Measurements from ENCODE around the gene C6orf52.

C6orf52 gene

DNA sequence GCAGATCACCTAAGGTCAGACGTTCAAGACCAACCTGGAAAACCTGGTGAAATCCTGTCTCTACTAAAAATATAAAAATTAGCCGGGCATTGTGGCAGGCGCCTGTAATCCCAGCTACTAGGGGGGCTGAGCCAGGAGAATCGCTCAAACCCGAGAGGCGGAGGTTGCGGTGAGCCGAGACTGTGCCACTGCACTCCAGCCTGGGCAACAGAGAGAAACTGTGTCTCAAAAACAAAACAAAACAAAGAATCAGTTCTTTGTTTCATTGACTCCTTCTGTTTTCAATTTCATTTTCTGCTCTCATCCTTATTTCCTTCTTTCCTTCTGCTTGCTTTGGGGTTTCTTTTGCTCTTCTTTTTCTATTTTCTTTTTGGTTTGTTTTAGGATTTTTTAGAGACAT lies 19.5 kb upstream of the C6orf52 start:
- Histone ChIP-seq H3K9me3 (ENCODE audit: control insufficient read depth in 2 of 2, low read length in 2 of 2) (no peaks in the 10 kb centered on the region), H3K4me3 (ENCODE audit: low read length in 2 of 2) (no peak overlapping the region), H3K9ac (ENCODE audit: low read depth in 1 of 2, low read length in 2 of 2) (no peak overlapping the region), H3K27ac (ENCODE audit: low read depth in 2 of 2, low read length in 2 of 2) (no peak overlapping the region), H3K36me3 (ENCODE audit: control insufficient read depth in 2 of 2, insufficient read depth in 2 of 2, low read length in 2 of 2) (peaks cover 0 to 8% of the 10 kb centered on the region in 2 donors), H3K27me3 (ENCODE audit: control insufficient read depth in 2 of 2, insufficient read depth in 2 of 2, low read length in 2 of 2) (no peaks in the 10 kb centered on the region), H3K4me1 (ENCODE audit: control insufficient read depth in 2 of 2, insufficient read depth in 2 of 2, low read length in 2 of 2) (no peaks in the 10 kb centered on the region)

DNA sequence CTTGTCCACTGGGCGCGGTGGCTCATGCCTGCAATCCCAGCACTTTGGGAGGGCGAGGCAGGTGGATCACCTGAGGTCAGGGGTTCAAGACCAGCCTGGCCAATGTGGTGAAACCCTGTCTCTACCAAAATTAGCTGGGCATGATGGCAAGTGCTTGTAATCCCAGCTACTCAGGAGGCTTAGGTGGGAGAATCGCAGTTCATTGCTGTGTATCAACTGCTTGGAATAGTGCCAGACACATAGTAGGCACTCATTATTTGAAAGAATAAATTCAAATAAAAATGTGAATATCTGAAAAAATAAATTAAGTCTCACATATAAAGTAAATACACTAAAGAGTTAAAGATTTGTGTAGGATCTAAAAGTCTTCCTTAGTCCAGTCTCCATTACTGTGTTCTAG lies 2.2 kb upstream of the C6orf52 start:
- no peak overlapping the region for H3K4me3 ChIP-seq (ENCODE audit: low read length in 2 of 2)
- H3K4me1 ChIP-seq (ENCODE audit: control insufficient read depth in 2 of 2, insufficient read depth in 2 of 2, low read length in 2 of 2): peaks cover 12 to 13% of the 10 kb centered on the region in 2 donors
- no peak overlapping the region for H3K9ac ChIP-seq (ENCODE audit: low read depth in 1 of 2, low read length in 2 of 2)
- H3K27me3 ChIP-seq (ENCODE audit: control insufficient read depth in 2 of 2, insufficient read depth in 2 of 2, low read length in 2 of 2): no peaks in the 10 kb centered on the region
- H3K27ac ChIP-seq (ENCODE audit: low read depth in 2 of 2, low read length in 2 of 2): no peak overlapping the region
- H3K36me3 ChIP-seq (ENCODE audit: control insufficient read depth in 2 of 2, insufficient read depth in 2 of 2, low read length in 2 of 2): peaks cover 12 to 20% of the 10 kb centered on the region in 2 donors
- no peaks in the 10 kb centered on the region for H3K9me3 ChIP-seq (ENCODE audit: control insufficient read depth in 2 of 2, low read length in 2 of 2)

DNA sequence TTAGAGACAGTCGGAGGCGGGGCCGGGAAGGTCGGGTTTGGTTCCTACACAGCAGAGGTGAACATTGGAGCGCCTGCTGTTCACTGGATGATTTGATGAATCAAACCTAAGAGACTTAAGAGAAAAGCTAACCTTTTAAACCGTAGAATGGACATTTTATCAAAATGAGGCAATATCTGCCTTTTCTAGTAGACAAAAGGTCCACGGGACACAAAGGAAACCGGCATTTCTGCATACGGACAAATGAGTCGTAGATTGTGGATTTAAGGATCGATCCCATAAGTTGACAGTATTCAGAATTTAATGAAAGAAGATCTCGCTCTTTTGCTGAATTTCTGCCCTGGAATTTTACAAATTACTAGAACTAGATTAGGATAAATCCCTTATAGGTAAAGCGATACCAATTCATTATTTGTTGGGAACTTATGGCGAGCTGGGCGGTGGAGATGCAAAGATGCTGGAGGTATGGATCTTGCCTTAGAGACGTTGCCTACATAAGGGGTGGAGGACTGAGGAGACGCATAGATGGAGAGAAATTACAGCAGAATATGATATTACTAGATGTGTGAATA lies 756 bp upstream of the C6orf52 start:
- peak overlapping the region; percentile 94 to 100 for H3K4me3 ChIP-seq (ENCODE audit: low read length in 2 of 2)
- H3K9me3 ChIP-seq (ENCODE audit: control insufficient read depth in 2 of 2, low read length in 2 of 2): no peaks in the 10 kb centered on the region
- peaks cover 10 to 17% of the 10 kb centered on the region in 2 donors for H3K36me3 ChIP-seq (ENCODE audit: control insufficient read depth in 2 of 2, insufficient read depth in 2 of 2, low read length in 2 of 2)
- peaks cover 12 to 13% of the 10 kb centered on the region in 2 donors for H3K4me1 ChIP-seq (ENCODE audit: control insufficient read depth in 2 of 2, insufficient read depth in 2 of 2, low read length in 2 of 2)
- H3K9ac ChIP-seq (ENCODE audit: low read depth in 1 of 2, low read length in 2 of 2): peak overlapping the region; percentile 90 to 96
- peak overlapping the region; percentile 94 to 97 for H3K27ac ChIP-seq (ENCODE audit: low read depth in 2 of 2, low read length in 2 of 2)
- no peaks in the 10 kb centered on the region for H3K27me3 ChIP-seq (ENCODE audit: control insufficient read depth in 2 of 2, insufficient read depth in 2 of 2, low read length in 2 of 2)

DNA sequence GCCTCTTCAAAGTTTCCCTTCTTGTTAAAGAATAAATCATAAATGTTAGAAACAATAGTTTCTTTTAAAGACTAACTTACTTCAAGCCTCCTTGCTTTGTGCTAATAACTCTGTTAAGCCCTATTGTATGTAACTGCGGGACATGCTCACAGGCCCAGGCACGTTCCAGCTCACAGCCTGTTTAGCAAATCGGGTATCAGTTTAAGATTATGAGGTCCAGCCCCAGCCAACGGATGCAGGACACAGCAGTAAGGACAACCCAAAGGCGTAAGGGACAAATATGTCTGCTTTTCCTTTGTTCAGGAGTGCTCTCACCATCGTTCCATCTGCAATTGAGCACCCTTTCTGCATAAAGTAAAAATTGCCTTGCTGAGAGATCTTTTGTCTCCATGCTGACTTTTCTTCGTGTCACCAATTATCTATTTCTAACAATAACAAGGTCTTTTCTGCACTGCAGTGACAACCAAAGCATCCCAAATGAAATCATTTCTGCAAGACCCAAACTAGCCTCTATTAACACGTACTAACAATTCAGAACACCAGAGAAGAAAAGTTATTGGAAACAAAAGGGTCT lies 1.4 kb downstream of the C6orf52 start:
- Histone ChIP-seq H3K4me3 (ENCODE audit: low read length in 2 of 2) (peak overlapping the region; percentile 94 to 100), H3K9ac (ENCODE audit: low read depth in 1 of 2, low read length in 2 of 2) (no peak overlapping the region), H3K9me3 (ENCODE audit: control insufficient read depth in 2 of 2, low read length in 2 of 2) (no peaks in the 10 kb centered on the region), H3K36me3 (ENCODE audit: control insufficient read depth in 2 of 2, insufficient read depth in 2 of 2, low read length in 2 of 2) (peaks cover 2 to 3% of the 10 kb centered on the region in 2 donors), H3K27ac (ENCODE audit: low read depth in 2 of 2, low read length in 2 of 2) (no peak overlapping the region), H3K4me1 (ENCODE audit: control insufficient read depth in 2 of 2, insufficient read depth in 2 of 2, low read length in 2 of 2) (peaks cover 12 to 13% of the 10 kb centered on the region in 2 donors), H3K27me3 (ENCODE audit: control insufficient read depth in 2 of 2, insufficient read depth in 2 of 2, low read length in 2 of 2) (no peaks in the 10 kb centered on the region)

DNA sequence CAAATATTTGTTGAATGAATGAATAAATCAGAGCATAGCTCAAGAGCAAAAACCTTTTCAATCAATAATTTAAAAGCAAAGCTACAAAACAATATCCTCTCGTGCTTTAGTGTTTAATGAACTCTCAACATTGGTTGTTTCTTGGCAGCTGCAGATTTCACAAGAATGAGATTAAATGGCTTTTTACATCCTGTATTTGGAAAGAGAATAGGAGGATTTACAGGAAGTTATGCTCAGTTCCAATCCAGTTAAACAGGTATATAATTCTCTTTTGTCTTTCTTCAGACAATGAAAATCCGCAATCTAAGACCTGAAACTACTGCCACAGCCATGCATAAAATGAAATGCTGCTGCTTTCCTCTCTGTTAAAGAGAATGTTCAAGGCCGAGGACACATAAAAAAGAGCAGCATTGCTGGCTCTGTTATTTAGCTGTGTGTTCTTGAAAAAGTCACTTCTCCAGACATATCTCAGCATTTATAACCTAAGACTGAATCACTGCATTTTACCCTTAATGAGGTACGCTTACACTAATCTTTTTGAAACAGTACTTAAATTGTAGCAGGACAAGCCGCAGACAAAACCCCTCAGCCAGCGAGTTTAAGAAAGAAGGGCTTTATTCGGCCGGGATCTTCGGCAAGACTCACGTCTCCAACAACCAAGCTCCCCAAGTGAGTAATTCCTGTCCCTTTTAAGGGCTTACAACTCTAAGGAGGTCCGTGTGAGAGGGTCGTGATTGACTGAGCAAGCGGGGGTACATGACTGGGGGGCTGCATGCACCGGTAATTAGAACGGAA lies 3.6 kb downstream of the C6orf52 start:
- Histone ChIP-seq H3K27ac (ENCODE audit: low read depth in 2 of 2, low read length in 2 of 2) (no peak overlapping the region), H3K27me3 (ENCODE audit: control insufficient read depth in 2 of 2, insufficient read depth in 2 of 2, low read length in 2 of 2) (no peaks in the 10 kb centered on the region), H3K36me3 (ENCODE audit: control insufficient read depth in 2 of 2, insufficient read depth in 2 of 2, low read length in 2 of 2) (no peaks in the 10 kb centered on the region), H3K4me1 (ENCODE audit: control insufficient read depth in 2 of 2, insufficient read depth in 2 of 2, low read length in 2 of 2) (peaks cover 6 to 9% of the 10 kb centered on the region in 2 donors), H3K9me3 (ENCODE audit: control insufficient read depth in 2 of 2, low read length in 2 of 2) (no peaks in the 10 kb centered on the region), H3K4me3 (ENCODE audit: low read length in 2 of 2) (no peak overlapping the region), H3K9ac (ENCODE audit: low read depth in 1 of 2, low read length in 2 of 2) (no peak overlapping the region)

DNA sequence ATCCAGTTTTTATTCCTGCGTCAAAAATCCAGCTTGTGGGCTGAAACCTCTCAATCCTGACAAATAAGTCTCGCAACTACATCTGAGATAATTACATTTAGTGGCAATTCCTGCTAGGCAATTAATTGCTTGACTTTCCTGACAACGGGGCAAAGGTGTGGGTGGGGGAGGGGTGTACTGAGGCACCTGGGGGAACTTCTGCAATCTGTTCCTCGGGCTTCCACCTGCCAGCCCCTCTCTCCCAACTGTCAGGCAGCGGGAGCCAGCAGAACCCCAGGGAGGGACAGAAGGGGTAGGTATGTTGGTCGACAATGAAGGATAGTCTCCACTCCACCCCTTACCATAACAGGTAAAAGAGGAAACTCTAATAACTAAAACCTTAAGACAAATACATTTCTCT lies 6.8 kb downstream of the C6orf52 start:
- H3K4me1 ChIP-seq (ENCODE audit: control insufficient read depth in 2 of 2, insufficient read depth in 2 of 2, low read length in 2 of 2): no peaks in the 10 kb centered on the region
- no peaks in the 10 kb centered on the region for H3K27me3 ChIP-seq (ENCODE audit: control insufficient read depth in 2 of 2, insufficient read depth in 2 of 2, low read length in 2 of 2)
- H3K9me3 ChIP-seq (ENCODE audit: control insufficient read depth in 2 of 2, low read length in 2 of 2): no peaks in the 10 kb centered on the region
- no peak overlapping the region for H3K27ac ChIP-seq (ENCODE audit: low read depth in 2 of 2, low read length in 2 of 2)
- H3K4me3 ChIP-seq (ENCODE audit: low read length in 2 of 2): no peak overlapping the region
- no peaks in the 10 kb centered on the region for H3K36me3 ChIP-seq (ENCODE audit: control insufficient read depth in 2 of 2, insufficient read depth in 2 of 2, low read length in 2 of 2)
- no peak overlapping the region for H3K9ac ChIP-seq (ENCODE audit: low read depth in 1 of 2, low read length in 2 of 2)

DNA sequence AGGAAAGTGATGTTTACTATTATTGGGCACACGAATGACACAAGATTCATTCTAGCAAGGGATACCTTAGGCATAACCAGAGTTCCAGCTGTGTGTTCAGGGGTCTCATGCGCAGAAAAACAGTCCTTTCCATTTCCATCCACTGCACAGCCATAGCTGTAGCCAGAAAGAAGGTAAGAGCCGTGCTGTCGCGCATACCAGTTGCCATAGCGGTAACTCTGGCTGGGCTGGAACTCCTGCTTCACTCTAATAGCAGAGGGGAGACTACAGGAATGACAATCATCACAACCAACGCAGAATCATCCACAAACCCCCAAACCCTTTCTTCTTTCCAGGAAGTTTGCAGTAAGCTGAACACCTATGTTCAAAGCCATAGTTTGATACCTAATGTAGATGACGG lies 7.5 kb downstream of the C6orf52 start:
- H3K36me3 ChIP-seq (ENCODE audit: control insufficient read depth in 2 of 2, insufficient read depth in 2 of 2, low read length in 2 of 2): no peaks in the 10 kb centered on the region
- H3K27me3 ChIP-seq (ENCODE audit: control insufficient read depth in 2 of 2, insufficient read depth in 2 of 2, low read length in 2 of 2): no peaks in the 10 kb centered on the region
- no peak overlapping the region for H3K27ac ChIP-seq (ENCODE audit: low read depth in 2 of 2, low read length in 2 of 2)
- H3K4me1 ChIP-seq (ENCODE audit: control insufficient read depth in 2 of 2, insufficient read depth in 2 of 2, low read length in 2 of 2): no peaks in the 10 kb centered on the region
- H3K4me3 ChIP-seq (ENCODE audit: low read length in 2 of 2): no peak overlapping the region
- no peak overlapping the region for H3K9ac ChIP-seq (ENCODE audit: low read depth in 1 of 2, low read length in 2 of 2)
- no peaks in the 10 kb centered on the region for H3K9me3 ChIP-seq (ENCODE audit: control insufficient read depth in 2 of 2, low read length in 2 of 2)

DNA sequence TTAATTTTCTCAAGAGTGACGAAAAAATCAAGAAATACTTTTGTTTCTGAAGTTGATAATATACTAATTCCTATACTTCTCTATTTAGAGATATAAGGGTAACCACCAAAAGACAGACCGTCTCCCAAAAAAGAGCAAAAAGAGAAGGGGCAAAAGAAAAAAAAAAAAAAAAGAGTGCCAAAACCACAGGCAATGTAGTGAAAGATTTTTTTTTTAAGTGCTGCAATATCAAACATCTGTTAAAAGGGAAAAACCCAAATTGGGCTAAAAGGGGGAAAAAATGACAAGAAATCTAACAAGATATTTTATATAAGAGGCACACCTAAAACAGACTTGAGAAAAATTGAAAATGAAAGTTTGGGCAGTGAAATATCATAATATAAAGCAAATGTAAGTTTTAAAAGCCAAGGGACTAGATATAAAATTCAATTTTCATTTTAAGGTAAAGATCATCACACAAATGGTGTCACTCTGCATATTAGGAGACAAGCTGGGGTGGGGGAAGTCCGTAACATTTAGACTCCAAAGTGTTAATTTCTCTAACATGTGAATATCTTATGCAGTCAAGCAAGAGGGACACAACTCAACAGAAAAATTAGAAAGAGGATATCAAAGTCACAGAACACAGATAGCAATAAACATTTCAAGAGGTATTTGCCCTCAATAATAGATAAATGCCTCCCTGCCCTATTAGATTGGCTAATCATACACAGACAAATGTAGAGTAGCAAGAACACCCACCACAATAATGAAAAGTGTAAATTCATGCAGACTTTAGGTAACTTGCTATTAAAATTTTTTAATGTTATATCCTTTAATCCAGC lies 9.1 kb downstream of the C6orf52 start:
- H3K36me3 ChIP-seq (ENCODE audit: control insufficient read depth in 2 of 2, insufficient read depth in 2 of 2, low read length in 2 of 2): no peaks in the 10 kb centered on the region
- no peak overlapping the region for H3K4me3 ChIP-seq (ENCODE audit: low read length in 2 of 2)
- no peaks in the 10 kb centered on the region for H3K4me1 ChIP-seq (ENCODE audit: control insufficient read depth in 2 of 2, insufficient read depth in 2 of 2, low read length in 2 of 2)
- no peaks in the 10 kb centered on the region for H3K9me3 ChIP-seq (ENCODE audit: control insufficient read depth in 2 of 2, low read length in 2 of 2)
- H3K27me3 ChIP-seq (ENCODE audit: control insufficient read depth in 2 of 2, insufficient read depth in 2 of 2, low read length in 2 of 2): no peaks in the 10 kb centered on the region
- no peak overlapping the region for H3K27ac ChIP-seq (ENCODE audit: low read depth in 2 of 2, low read length in 2 of 2)
- H3K9ac ChIP-seq (ENCODE audit: low read depth in 1 of 2, low read length in 2 of 2): no peak overlapping the region

DNA sequence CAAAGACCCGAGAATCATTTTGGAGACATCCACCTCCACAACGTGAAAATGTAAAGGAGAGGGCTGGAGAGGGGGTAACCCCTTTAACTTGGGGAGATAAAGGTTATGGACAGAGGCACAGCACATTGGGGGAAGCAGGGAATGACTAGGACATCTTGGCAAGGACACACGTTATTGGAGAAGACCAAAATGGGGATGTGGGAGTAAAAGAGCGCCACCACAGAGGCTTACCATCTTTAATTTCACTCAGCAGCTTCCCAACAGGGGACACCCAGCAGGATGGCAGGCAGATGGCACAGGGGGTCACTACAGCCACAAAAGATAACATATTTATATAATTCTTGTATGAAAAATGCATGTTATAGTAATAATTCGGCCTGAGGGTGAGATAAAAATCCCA lies 9.8 kb downstream of the C6orf52 start:
- H3K4me3 ChIP-seq (ENCODE audit: low read length in 2 of 2): no peak overlapping the region
- no peaks in the 10 kb centered on the region for H3K4me1 ChIP-seq (ENCODE audit: control insufficient read depth in 2 of 2, insufficient read depth in 2 of 2, low read length in 2 of 2)
- H3K9me3 ChIP-seq (ENCODE audit: control insufficient read depth in 2 of 2, low read length in 2 of 2): no peaks in the 10 kb centered on the region
- no peaks in the 10 kb centered on the region for H3K27me3 ChIP-seq (ENCODE audit: control insufficient read depth in 2 of 2, insufficient read depth in 2 of 2, low read length in 2 of 2)
- no peak overlapping the region for H3K27ac ChIP-seq (ENCODE audit: low read depth in 2 of 2, low read length in 2 of 2)
- H3K36me3 ChIP-seq (ENCODE audit: control insufficient read depth in 2 of 2, insufficient read depth in 2 of 2, low read length in 2 of 2): no peaks in the 10 kb centered on the region
- no peak overlapping the region for H3K9ac ChIP-seq (ENCODE audit: low read depth in 1 of 2, low read length in 2 of 2)

Measured in mucosa of rectum (tissue), 2 donors.